ENCODE results near the gene RAPH1. TPM values are rescaled to one million over a fixed set of nuclear protein-coding genes. Genes with fewer than 3 reads are reported as not detected.

The RAPH1 gene
- total RNA-seq, 1 experiment from 2014 or later = 16.5 TPM

DNA sequence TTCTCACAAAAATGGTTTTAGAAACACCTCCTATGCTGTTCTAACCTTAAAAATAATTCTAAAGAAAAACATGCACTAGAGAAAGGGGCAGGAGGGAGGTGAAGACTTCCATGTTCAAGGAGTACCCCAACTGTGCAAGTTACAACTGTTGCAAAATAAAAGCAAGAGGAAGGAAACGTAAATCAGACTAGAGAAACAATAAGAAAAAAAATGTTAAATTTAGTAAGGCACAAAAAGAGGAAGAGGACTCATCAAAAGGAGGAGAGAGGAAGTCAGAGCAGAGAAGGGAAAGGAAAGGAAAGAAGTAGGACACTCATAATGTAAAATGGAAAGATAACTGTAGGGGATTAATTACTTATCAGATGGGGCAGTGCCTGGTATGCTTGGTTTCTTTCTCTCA lies 34.1 kb downstream of the RAPH1 start:
- no peak overlapping the region for H3K4me3 ChIP-seq
- no peaks in the 10 kb centered on the region for H3K36me3 ChIP-seq (ENCODE audit: low read depth)
- H3K79me2 ChIP-seq (ENCODE audit: low read depth) = peaks cover 1% of the 10 kb centered on the region; the same call in 1 of the 2 replicates
- intact Hi-C loops (cut with micrococcal nuclease; ENCODE audit: unreplicated experiment) = no loop called here
- BruUV-seq (replicated peaks) = no TSS peak
- H3K9me2 ChIP-seq (ENCODE audit: insufficient read depth) = no peaks in the 10 kb centered on the region
- no peak overlapping the region for H3K27ac ChIP-seq
- no peak overlapping the region for H2AFZ ChIP-seq
- no peak for DNase-seq
- no peak overlapping the region for H3K4me2 ChIP-seq
- H4K20me1 ChIP-seq (ENCODE audit: insufficient read depth) = no peaks in the 10 kb centered on the region
- H3K27me3 ChIP-seq (ENCODE audit: insufficient read depth, low read depth) = no peaks in the 10 kb centered on the region
- no peaks in the 10 kb centered on the region for H3F3A ChIP-seq (ENCODE audit: insufficient read depth, low read depth)
- 0 out of 2 replicates have a peak, but pooled peaks cover 8% of the 10 kb centered on the region for H3K4me1 ChIP-seq (replicated peaks; ENCODE audit: insufficient read depth)
- ChIA-PET POLR2A (ENCODE audit: unreplicated experiment) (no interaction called here), CTCF (no interaction called here)
- TF ChIP-seq, protein P1, sequence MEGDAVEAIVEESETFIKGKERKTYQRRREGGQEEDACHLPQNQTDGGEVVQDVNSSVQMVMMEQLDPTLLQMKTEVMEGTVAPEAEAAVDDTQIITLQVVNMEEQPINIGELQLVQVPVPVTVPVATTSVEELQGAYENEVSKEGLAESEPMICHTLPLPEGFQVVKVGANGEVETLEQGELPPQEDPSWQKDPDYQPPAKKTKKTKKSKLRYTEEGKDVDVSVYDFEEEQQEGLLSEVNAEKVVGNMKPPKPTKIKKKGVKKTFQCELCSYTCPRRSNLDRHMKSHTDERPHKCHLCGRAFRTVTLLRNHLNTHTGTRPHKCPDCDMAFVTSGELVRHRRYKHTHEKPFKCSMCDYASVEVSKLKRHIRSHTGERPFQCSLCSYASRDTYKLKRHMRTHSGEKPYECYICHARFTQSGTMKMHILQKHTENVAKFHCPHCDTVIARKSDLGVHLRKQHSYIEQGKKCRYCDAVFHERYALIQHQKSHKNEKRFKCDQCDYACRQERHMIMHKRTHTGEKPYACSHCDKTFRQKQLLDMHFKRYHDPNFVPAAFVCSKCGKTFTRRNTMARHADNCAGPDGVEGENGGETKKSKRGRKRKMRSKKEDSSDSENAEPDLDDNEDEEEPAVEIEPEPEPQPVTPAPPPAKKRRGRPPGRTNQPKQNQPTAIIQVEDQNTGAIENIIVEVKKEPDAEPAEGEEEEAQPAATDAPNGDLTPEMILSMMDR (conservative IDR thresholded peaks at IDR 0.05) = no peak
- TF ChIP-seq EZH2 (IDR thresholded peaks at IDR 0.05; ENCODE audit: low read depth) = no peak
- no peaks in the 10 kb centered on the region for H3K9me3 ChIP-seq (ENCODE audit: insufficient read depth, low read depth)

DNA sequence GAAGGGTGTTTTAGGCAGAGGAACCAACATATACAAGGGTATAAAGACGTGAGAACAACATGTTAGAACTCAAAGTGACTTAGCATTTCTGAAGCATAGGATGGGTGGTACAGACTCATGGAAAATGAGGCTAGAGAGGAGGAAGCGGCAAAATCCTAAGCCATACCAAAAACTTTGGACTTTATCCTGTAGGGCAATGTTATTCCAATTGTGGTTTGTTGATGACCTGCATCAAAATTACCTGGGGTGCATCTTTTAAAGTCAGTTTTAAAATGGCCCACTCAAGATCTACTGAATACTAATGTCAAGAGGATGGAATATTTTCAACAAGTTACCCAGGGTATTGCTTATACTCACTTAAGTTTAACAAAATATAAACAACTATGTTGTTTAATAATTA lies 34.8 kb downstream of the RAPH1 start:
- ChIA-PET POLR2A (ENCODE audit: unreplicated experiment) (no interaction called here), CTCF (no interaction called here)
- Histone ChIP-seq H3K4me1 (replicated peaks; ENCODE audit: insufficient read depth) (0 out of 2 replicates have a peak, but pooled peaks cover 8% of the 10 kb centered on the region), H3K9me2 (ENCODE audit: insufficient read depth) (no peaks in the 10 kb centered on the region), H3K4me2 (no peak overlapping the region), H3K4me3 (no peak overlapping the region), H3K9me3 (ENCODE audit: insufficient read depth, low read depth) (no peaks in the 10 kb centered on the region), H3K79me2 (ENCODE audit: low read depth) (no peaks in the 10 kb centered on the region; the same call in 1 of the 2 replicates), H3K27ac (no peak overlapping the region), H4K20me1 (ENCODE audit: insufficient read depth) (no peaks in the 10 kb centered on the region), H3K36me3 (ENCODE audit: low read depth) (no peaks in the 10 kb centered on the region), H2AFZ (no peak overlapping the region), H3K27me3 (ENCODE audit: insufficient read depth, low read depth) (no peaks in the 10 kb centered on the region), H3F3A (ENCODE audit: insufficient read depth, low read depth) (no peaks in the 10 kb centered on the region)
- no TSS peak for BruUV-seq (replicated peaks)
- no peak for TF ChIP-seq EZH2 (IDR thresholded peaks at IDR 0.05; ENCODE audit: low read depth)
- TF ChIP-seq, protein P1 (conservative IDR thresholded peaks at IDR 0.05) = no peak
- intact Hi-C loops (cut with micrococcal nuclease; ENCODE audit: unreplicated experiment) = no loop called here
- no peak for DNase-seq

DNA sequence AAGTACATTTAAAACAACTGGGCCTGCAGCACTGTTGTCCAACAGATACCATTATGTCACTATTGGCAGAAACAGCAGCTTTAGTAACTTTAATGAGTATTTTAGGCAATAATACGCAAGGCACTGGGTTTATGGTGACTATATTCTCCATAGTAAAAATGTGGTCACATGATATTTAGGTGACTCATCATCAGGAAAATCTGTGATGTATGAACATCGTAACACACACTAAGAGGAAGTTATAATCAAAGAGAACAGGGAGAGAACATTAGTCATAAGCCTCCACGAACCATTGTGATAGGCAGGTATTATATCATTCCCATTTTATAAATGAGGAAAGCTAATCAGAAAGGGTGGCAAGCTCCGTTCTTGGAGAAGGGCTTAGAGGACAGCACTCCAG lies 36.9 kb downstream of the RAPH1 start:
- intact Hi-C loops (cut with micrococcal nuclease; ENCODE audit: unreplicated experiment) = no loop called here
- Histone ChIP-seq H3K36me3 (ENCODE audit: low read depth) (no peaks in the 10 kb centered on the region), H3K9me3 (ENCODE audit: insufficient read depth, low read depth) (no peaks in the 10 kb centered on the region), H4K20me1 (ENCODE audit: insufficient read depth) (no peaks in the 10 kb centered on the region), H3K27me3 (ENCODE audit: insufficient read depth, low read depth) (no peaks in the 10 kb centered on the region), H3K4me2 (no peak overlapping the region), H3F3A (ENCODE audit: insufficient read depth, low read depth) (0 out of 2 replicates have a peak, but pooled peaks cover 1% of the 10 kb centered on the region), H3K79me2 (ENCODE audit: low read depth) (no peaks in the 10 kb centered on the region; the same call in 1 of the 2 replicates), H3K4me3 (no peak overlapping the region), H2AFZ (no peak overlapping the region), H3K27ac (peak overlapping the region; percentile 26; the same call in 1 of the 2 replicates), H3K9me2 (ENCODE audit: insufficient read depth) (no peaks in the 10 kb centered on the region), H3K4me1 (replicated peaks; ENCODE audit: insufficient read depth) (0 out of 2 replicates have a peak, but pooled peaks cover 12% of the 10 kb centered on the region)
- no TSS peak for BruUV-seq (replicated peaks)
- POLR2A ChIA-PET (ENCODE audit: unreplicated experiment) = interaction anchor here (0.6 kb wide), 1 partner anchor 261 kb away, joined by 5 read pairs; no protein-coding TSS in a partner anchor
- DNase-seq = peak in 1 of 2 experiments; percentile 58
- TF ChIP-seq EZH2 (IDR thresholded peaks at IDR 0.05; ENCODE audit: low read depth) = no peak
- TF ChIP-seq, protein P1 (conservative IDR thresholded peaks at IDR 0.05) = no peak
- CTCF ChIA-PET = no interaction called here
